Brain pericyte (primary cell): ENCODE results near the gene SPPL2B.

ENCODE experiments used
- DNase-seq: peaks from one replicate; pipeline ENCODE4 v3.0.0-alpha.2; 2012; ENCODE audit warnings: low read depth, low spot score

The SPPL2B gene

GRCh38 chr19:2302319-2303210 is 25.9 kb upstream of the SPPL2B start:
- DNase-seq = no peak

GRCh38 chr19:2303211-2303798 is 25.2 kb upstream of the SPPL2B start:
- no peak for DNase-seq

GRCh38 chr19:2305452-2306280 is 22.8 kb upstream of the SPPL2B start:
- DNase-seq = no peak

- DNase-seq = no peak
These were observed 22.1 kb upstream of the SPPL2B start for GRCh38 chr19:2306281-2306806.

- no peak for DNase-seq
These were observed 21.5 kb upstream of the SPPL2B start for GRCh38 chr19:2306971-2307370.

- no peak for DNase-seq
These were observed 20.9 kb upstream of the SPPL2B start for GRCh38 chr19:2307518-2308012.

GRCh38 chr19:2308114-2308556 is 20.3 kb upstream of the SPPL2B start, which contains the start of gene LINGO3:
TSS of gene LINGO3 (minus strand) at chr19:2308154. CDS start at chr19:2291776, 16,378 bp downstream.
- DNase-seq = no peak

GRCh38 chr19:2309734-2310362 is 18.6 kb upstream of the SPPL2B start:
- DNase-seq = no peak

- no peak for DNase-seq
These were observed 17.4 kb upstream of the SPPL2B start for GRCh38 chr19:2311093-2311492.

GRCh38 chr19:2312820-2313501 is 15.5 kb upstream of the SPPL2B start:
- no peak for DNase-seq

GRCh38 chr19:2315121-2315817 is 13.2 kb upstream of the SPPL2B start:
- DNase-seq = no peak

GRCh38 chr19:2315818-2316353 is 12.6 kb upstream of the SPPL2B start:
- no peak for DNase-seq

GRCh38 chr19:2317300-2317699 is 11.2 kb upstream of the SPPL2B start:
- DNase-seq = no peak

- DNase-seq = no peak
These were observed 10.7 kb upstream of the SPPL2B start for GRCh38 chr19:2317756-2318155.

- no peak for DNase-seq
These were observed 9.6 kb upstream of the SPPL2B start for GRCh38 chr19:2318923-2319322.

- DNase-seq = no peak
These were observed 8.9 kb upstream of the SPPL2B start for GRCh38 chr19:2319551-2319950.

GRCh38 chr19:2320049-2320448 is 8.4 kb upstream of the SPPL2B start:
- DNase-seq = no peak

GRCh38 chr19:2320939-2321338 is 7.5 kb upstream of the SPPL2B start:
- DNase-seq = no peak

- no peak for DNase-seq
These were observed 6.8 kb upstream of the SPPL2B start for GRCh38 chr19:2321565-2322283.
